HG02642 (cell line): ENCODE results near the gene CORO7.

ENCODE experiments used
- ATAC-seq: cut with Tn5 transposase; IDR thresholded peaks from one replicate; pipeline ENCODE4 v1.9.1; 2021; ENCODE audit warnings: mild to moderate bottlenecking; ENCODE audit not compliant: unreplicated experiment, poor library complexity

Gene CORO7

DNA sequence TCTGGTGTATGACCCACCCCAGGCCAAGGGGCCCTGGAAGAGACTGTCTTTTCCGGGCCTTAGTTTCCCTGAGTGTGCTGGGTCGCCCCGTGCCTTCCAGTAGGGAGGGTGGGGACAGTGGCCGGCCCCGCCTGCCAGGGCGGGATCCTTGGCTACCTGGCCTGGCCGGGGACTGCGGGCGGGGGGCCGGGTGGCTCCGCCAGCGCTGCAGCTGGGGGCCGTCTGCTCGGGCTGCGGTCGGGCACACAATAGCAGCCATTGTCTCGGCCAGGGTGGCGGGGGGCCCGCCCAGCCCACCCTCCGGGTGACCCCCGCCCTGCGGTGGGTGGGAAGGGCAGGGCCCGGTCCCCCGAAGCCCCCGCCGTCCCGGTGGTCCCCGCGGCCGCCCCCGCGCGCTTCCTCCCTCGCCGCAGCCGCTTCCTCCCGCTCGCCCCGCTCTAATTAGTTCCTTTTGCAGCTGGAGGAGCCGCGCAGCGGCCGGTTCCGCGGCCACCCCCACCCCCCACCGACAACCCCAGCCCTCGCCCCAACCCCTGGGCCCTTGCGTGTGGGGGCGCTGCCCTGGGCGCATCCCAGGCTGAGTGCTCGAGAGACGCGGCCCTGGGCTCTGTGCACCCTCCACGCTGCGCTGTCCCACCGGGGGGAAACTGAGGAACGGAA, 88.9 kb downstream of the CORO7 start:
- ATAC-seq: no peak

DNA sequence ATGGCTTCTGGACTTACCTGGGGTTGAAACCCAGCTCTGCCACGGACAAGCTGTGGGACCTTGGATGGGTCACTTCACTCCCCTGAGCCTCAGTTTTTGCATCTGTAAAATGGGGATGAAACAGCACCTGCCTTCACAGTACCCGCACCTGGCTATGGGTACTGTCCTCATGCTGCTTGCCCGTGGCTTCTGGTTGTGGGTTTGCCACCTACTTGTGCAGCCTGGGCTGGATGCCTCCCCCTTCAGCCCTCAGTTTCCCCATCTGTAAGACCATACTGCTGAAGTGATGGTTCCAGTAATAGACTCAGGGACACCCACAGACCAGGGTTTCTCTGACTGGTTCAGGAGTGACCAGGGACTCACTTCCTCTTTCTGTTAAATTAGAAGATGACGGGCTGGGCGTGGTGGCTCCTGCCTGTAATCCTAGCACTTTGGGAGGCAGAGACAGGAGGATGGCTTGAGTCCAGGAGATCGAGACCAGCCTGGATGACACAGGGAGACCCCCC, 91.1 kb downstream of the CORO7 start:
- no peak for ATAC-seq

DNA sequence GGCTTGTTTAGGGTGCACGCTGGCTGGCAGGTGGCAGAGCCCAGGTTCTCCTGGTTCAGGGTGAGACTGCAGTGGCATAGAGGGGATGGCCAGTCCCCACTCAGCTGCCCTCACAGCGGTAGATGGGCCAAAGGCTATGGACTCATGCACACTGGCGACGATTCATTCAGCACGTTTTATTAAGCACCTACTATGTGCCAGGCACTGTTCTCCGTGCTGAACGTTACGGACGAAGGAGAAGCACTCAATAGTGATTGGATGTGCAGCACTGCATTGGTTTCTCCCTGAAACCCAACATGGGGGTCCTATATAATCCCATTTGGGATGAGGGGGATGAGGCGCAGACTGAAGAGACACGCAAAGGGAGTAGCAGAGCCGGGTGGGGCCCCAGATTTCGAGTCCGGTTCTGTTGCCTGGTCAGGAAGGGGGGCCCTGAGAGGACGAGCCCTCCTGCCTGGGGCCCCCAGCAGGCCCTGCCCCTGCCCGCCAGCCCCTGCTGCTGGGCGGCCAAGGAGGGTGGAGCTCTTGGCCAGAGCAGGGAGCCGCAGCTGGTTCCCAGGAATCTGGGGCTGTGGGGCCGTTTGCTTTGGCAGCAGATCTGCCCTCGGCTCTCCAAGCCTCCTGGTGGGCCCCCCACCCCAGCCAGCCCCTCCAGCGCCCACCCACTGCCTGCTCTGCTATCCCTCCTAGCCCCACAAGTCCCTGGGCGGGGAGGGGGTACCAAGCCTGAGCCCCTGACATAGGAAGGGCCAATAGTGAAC, 91.7 kb downstream of the CORO7 start:
- ATAC-seq: no peak

- no peak for ATAC-seq
Observed at GRCh38 chr16:4323845-4324488, 92.4 kb downstream of the CORO7 start.

- ATAC-seq: no peak
Observed at GRCh38 chr16:4323071-4323844, 93.1 kb downstream of the CORO7 start.

- no peak for ATAC-seq
Observed at GRCh38 chr16:4322121-4323052, 94.0 kb downstream of the CORO7 start.

DNA sequence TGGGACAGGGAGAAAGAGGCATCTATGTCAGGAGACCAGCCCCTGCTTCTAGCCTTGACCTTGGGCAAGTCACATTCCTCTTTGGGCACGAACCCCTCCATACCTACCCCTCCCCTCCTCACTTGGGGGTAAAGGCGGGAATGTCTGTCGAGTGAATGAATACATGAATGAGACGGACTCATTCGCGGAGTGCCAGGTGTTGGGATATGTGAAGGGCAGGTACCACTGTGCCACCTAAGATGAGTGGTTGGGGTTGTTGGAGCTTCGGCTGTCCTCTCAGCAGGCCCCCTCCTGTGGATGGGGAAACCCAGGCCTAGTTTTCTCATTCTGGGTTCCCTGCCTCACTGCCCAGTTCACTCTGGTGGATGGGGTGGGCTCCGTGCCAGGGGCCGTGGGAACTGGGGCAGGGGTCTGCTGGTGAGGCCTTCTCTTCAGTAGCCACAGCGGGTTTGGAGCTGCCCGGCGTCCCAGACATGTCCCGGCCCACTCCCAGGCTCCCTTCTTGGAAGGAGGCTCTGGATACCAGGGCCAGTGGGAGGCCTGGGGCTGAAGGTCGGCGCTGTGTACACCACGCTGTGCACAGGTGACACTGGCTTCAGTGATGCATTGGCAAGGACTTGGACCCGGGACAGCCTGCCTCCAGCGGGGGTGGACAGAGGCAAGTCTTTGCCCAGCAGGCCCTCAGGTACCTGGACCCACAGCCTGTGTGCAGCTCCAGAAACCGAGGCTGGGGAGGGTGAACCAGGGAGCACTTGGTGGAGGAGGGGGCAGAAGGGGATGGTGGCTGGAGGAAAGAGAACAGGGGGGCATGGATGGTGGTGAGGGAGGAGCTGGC, 94.9 kb downstream of the CORO7 start:
- ATAC-seq: no peak

DNA sequence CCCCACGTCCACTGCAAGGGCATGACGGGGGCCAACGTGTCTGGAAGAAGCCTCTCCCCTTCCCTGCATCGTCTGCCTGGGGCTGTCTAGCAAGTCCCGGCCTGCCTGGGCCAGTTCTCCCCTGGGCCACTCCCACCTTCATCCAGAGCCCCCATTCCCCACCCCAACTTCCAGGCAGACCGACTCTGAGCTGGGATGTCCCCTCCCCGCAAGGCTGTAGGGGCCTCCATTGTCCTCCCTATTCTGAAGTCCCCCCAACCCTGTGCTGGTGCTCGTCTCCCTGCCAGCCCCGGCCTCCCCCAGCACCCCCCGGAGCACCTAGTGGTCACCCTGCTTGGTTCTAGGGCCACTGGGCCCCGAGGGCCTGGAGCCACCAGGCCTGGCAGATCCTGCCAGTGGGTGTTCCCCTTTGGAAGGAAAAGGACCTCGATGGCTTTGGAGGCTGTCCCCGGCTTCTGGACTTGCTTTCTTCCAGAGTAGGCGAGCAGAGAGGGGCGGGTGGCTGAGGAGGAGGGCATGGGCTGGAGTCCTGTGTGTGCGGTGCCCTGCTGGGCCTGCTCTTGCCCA, 95.7 kb downstream of the CORO7 start:
- ATAC-seq: no peak

- ATAC-seq: peak; percentile 37
Observed at GRCh38 chr16:4319454-4320421, 96.7 kb downstream of the CORO7 start.

DNA sequence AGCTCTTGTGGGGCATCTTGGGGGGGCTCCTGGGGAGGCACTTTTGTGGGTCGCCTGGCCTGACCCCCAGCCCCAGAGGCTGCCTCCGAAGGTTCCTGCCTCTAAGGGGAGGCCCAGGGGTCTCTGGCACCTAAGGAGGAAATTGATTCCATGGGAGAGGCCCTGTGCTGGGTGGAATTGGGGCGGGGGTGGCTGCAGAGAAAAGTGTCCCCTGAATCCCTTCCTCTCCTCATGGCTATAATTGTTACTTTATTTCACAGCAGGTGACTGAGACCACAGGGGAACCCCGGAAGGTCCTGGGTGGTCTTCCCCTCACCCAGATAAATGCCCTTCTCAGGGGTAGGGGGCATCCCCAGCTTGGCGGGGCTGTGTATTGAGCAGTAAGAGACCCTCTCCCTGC, 97.4 kb downstream of the CORO7 start:
- ATAC-seq: no peak

- no peak for ATAC-seq
Observed at GRCh38 chr16:4318451-4318910, 97.9 kb downstream of the CORO7 start.

GRCh38 chr16:4317532-4318450, 98.6 kb downstream of the CORO7 start:
- no peak for ATAC-seq

DNA sequence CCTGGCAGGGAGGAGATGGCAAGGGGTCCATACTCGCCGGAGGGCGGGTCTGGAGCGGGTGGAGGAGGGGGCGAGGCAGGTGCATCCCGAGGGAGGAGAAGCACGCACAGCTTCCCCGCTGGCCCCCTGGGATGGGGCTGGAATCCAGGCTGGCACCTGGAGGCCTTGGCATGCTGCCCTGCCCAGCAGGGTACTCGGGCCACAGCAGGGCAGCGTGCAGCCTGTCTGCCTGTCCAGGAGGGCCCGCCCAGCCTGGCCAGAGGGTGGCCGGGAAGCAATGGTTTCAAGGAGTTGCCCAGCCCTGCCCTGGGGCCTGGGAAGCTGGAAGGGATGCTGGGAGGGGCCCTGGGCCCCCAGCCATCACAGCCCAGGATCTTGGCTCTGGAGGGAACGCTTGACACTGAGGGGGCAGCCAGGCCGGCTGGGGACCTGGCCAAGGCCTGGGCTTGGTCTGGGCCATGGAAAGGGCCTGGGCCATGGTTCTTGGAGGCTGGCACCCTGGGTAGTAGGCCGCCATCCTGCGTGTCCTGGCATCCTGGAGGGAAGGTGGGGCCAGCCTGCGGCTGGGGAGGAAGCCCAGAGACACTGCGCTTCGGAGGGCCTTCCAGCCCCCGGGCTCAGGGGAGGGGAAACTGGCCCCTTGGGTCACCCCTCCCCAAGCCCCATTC, 99.4 kb downstream of the CORO7 start:
- no peak for ATAC-seq

- ATAC-seq: no peak
Observed at GRCh38 chr16:4316108-4316863, 100.1 kb downstream of the CORO7 start.
